ENCODE data around the gene SYNGAP1. TPM values are rescaled to one million over a fixed set of nuclear protein-coding genes. Genes with fewer than 3 reads are reported as not detected.

Gene SYNGAP1
- polyA plus RNA-seq, 1 of the 3 experiments (the other 2 are of a cell fraction) = 8.8 TPM

- TF ChIP-seq CTCF (IDR thresholded peaks at IDR 0.05) = no peak
- TF ChIP-seq MXI1 (IDR thresholded peaks at IDR 0.05; ENCODE audit: low read depth, low read length) = peak; percentile 96
- peak; percentile 72 for TF ChIP-seq TAF1 (IDR thresholded peaks at IDR 0.05; ENCODE audit: borderline replicate concordance, low read depth, low read length)
Measured at GRCh38 chr6:33454009-33454946, 34.4 kb downstream of the SYNGAP1 start, which contains the start of gene ZBTB9 (continued).

- H3K27ac ChIP-seq (ENCODE audit: low read depth in 2 of 2, low read length in 1 of 2) = peak overlapping the region in 1 of 2 experiments; percentile 18; a peak in 2 of 4 replicates
Measured at GRCh38 chr6:33455051-33455450, 35.2 kb downstream of the SYNGAP1 start.

More at GRCh38 chr6:33455051-33455450, 35.2 kb downstream of the SYNGAP1 start:
- peak overlapping the region; percentile 81 to 85 for H3K4me3 ChIP-seq (ENCODE audit: low read depth in 2 of 2, low read length in 1 of 2)
- no peaks in the 10 kb centered on the region for H3K9me3 ChIP-seq
- no peak for TF ChIP-seq REST (IDR thresholded peaks at IDR 0.05; ENCODE audit: low read depth, low read length)
- H2AFZ ChIP-seq (ENCODE audit: low read depth) = peak overlapping the region; percentile 85; the same call in 1 of the 2 replicates
- POLR2A ChIA-PET = interaction anchor here (1.5 to 1.7 kb wide), 2 partner anchors 24 to 37 kb away, joined by 8 to 9 read pairs; partner anchors contain the start of gene CUTA
- no peaks in the 10 kb centered on the region for H4K20me1 ChIP-seq (ENCODE audit: insufficient read depth)
- H3K27me3 ChIP-seq (ENCODE audit: insufficient read depth) = no peaks in the 10 kb centered on the region
- H3K36me3 ChIP-seq (replicated peaks in 1 of 2; ENCODE audit: control insufficient read depth in 1 of 2, insufficient read depth in 2 of 2, low read length in 1 of 2) = peaks cover 10 to 21% of the 10 kb centered on the region in 2 experiments
- no peaks in the 10 kb centered on the region for H3K9me2 ChIP-seq
- peak; percentile 16 for DNase-seq
- peaks cover 10% of the 10 kb centered on the region for H3F3A ChIP-seq (replicated peaks; ENCODE audit: insufficient read depth)
- peak overlapping the region; percentile 82 for H3K4me2 ChIP-seq
- peaks cover 32% of the 10 kb centered on the region for H3K79me2 ChIP-seq (ENCODE audit: insufficient read depth)
- peaks cover 0 to 21% of the 10 kb centered on the region in 2 experiments; a peak in 1 of 4 replicates for H3K4me1 ChIP-seq (ENCODE audit: control insufficient read depth in 1 of 2, insufficient read depth in 2 of 2, low read depth in 1 of 2, low read length in 1 of 2)
- H3K9ac ChIP-seq = peak overlapping the region; percentile 71
- CTCF ChIA-PET = interaction anchor here (1.3 to 2.0 kb wide), 4 partner anchors 14 to 130 kb away, joined by 3 to 8 read pairs (median 4); no protein-coding TSS in a partner anchor
- WGBS (ENCODE audit: low lambda C conversion rate) = 11% methylated on average over 14 of the region's 16 CpGs

Data from SK-N-SH (cell line).